Prostate gland (tissue), 2 donors: Measurements from ENCODE around the gene TUBB4A. TPM values are rescaled to one million over a fixed set of nuclear protein-coding genes. Genes with fewer than 3 reads are reported as not detected.

Source experiments
- DNase-seq: peaks from one replicate; pipeline ENCODE4 v3.0.0-alpha.2; 2019; ENCODE audit warnings: low spot score
- H3K27ac ChIP-seq, 2 donors: fragments of 200-600 bp; sonication (generic); 2 replicates each; pipeline ENCODE4 v1.5.1; 2017 to 2019
- H3K27me3 ChIP-seq: fragments of 200-600 bp; sonication (generic); replicated peaks from 2 replicates; pipeline ENCODE4 v1.5.1; 2019; ENCODE audit not compliant: insufficient read depth
- H3K36me3 ChIP-seq, 2 donors: fragments of 200-600 bp; sonication (generic); 1 replicate in 1 of 2; 2 replicates in 1 of 2; pipeline versions ENCODE4 v1.5.1 to v1.8.1; 2017 to 2019
- H3K4me1 ChIP-seq: fragments of 200-600 bp; sonication (generic); replicated peaks from 2 replicates; pipeline ENCODE4 v1.5.1; 2019
- H3K4me3 ChIP-seq, 2 donors: fragments of 200-600 bp; sonication (generic); 2 replicates each; pipeline ENCODE4 v1.5.1; 2017 to 2019
- H3K9me3 ChIP-seq: fragments of 200-600 bp; sonication (generic); 2 replicates; pipeline ENCODE4 v1.5.1; 2017
- CTCF ChIP-seq, 4 experiments: fragments of 200-600 bp in 2 of 4; fragments of 450-650 bp in 2 of 4; sonication (generic) in 2 of 4; IDR thresholded peaks; 1 replicate in 3 of 4; 2 replicates in 1 of 4; pipeline ENCODE4 v1.5.1; 2016 to 2019; ENCODE audit warnings: antibody characterized with exemption in 4 of 4, mild to moderate bottlenecking in 2 of 4, moderate library complexity in 2 of 4
- POLR2A ChIP-seq: fragments of 450-650 bp; IDR thresholded peaks from one replicate; pipeline ENCODE4 v1.6.1; 2016; ENCODE audit warnings: antibody characterized with exemption, mild to moderate bottlenecking
- POLR2AphosphoS5 ChIP-seq: sonication (generic); formaldehyde crosslinking; IDR thresholded peaks from one replicate; pipeline ENCODE4 v1.6.1; 2017; ENCODE audit warnings: antibody characterized with exemption
- whole genome bisulfite sequencing: methylation state at CpG from one replicate; pipeline ENCODE4 v1.1.5; 2018; 5-methylcytosine and 5-hydroxymethylcytosine counted together
- intact Hi-C: fragments of 100-400 bp; cut with DNase I; formaldehyde crosslinking; loops from one replicate; pipeline ENCODE4 v1.14.2; 2022
- total RNA-seq, 2 donors: library from RNA; depleted of rRNA; stranded (reverse); fragments of >200 nt; gene quantifications; one replicate each; pipeline ENCODE4 v1.1.0, GENCODE V29; 2016

The TUBB4A gene
- total RNA-seq, 2 donors from 2014 or later, result 0.23 to 100 TPM

DNA sequence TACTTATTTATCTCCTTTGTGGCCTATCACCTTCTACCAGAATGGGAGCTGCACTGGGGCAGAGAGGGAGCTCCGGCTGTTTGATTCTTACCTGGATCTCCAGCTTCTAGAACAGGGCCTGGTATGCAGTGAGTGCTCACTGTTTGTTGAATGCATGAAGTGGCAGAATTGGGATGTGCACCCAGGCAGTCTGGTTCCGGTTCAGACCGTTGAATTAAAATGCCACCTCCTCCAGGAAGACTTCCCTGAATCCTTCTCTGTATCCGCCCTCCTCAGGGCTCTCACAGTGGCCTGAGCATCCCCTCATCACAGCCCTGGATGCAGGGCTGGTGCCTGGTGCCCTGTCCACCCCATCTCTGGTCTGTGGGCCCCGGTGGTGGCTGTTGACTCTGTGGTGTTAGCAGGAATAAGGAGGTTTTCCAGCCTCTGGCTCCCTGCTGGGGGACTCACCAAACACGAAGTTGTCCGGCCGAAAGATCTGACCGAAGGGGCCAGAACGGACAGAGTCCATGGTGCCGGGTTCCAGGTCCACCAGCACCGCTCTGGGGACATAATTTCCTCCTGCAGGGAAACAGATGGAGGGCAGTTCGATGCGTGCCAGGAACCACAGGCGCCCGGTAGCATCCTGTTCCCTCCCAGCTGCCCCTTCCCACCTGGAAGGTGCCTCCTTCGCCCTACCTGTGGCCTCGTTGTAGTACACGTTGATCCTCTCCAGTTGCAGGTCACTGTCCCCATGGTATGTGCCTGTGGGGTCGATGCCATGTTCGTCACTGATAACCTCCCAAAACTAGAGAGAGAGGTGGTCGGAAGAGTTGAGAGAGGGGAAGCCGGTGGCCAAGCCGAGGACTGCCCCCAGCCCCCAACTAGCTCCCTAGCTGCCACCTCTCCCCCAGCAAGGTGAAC, 1.0 kb downstream of the TUBB4A start:
- no peak overlapping the region for H3K4me3 ChIP-seq
- DNase-seq, result no peak
- no peak overlapping the region for H3K27ac ChIP-seq
- 58% methylated on average over 24 of the region's 24 CpGs for WGBS
- peaks cover 4% of the 10 kb centered on the region for H3K4me1 ChIP-seq
- no peaks in the 10 kb centered on the region for H3K9me3 ChIP-seq
- intact Hi-C loops, result no loop called here
- peaks cover 15% of the 10 kb centered on the region for H3K27me3 ChIP-seq
- H3K36me3 ChIP-seq, result no peaks in the 10 kb centered on the region
- TF ChIP-seq CTCF (IDR thresholded peaks at IDR 0.05), result no peak

- DNase-seq, result no peak
- H3K9me3 ChIP-seq, result no peaks in the 10 kb centered on the region
- TF ChIP-seq POLR2AphosphoS5 (no peak), CTCF (IDR thresholded peaks at IDR 0.05) (no peak), POLR2A (no peak)
- H3K4me1 ChIP-seq, result peaks cover 4% of the 10 kb centered on the region
- intact Hi-C loops, result no loop called here
- no peak overlapping the region for H3K4me3 ChIP-seq
- peaks cover 15% of the 10 kb centered on the region for H3K27me3 ChIP-seq
- no peaks in the 10 kb centered on the region for H3K36me3 ChIP-seq
- WGBS, result 67% methylated on average over 17 of the region's 17 CpGs
- H3K27ac ChIP-seq, result no peak overlapping the region
Measured at GRCh38 chr19:6499052-6499790, 2.9 kb downstream of the TUBB4A start.

- intact Hi-C loops, result no loop called here
- no peaks in the 10 kb centered on the region for H3K36me3 ChIP-seq
Measured at GRCh38 chr19:6498294-6499036, 3.6 kb downstream of the TUBB4A start.

DNA sequence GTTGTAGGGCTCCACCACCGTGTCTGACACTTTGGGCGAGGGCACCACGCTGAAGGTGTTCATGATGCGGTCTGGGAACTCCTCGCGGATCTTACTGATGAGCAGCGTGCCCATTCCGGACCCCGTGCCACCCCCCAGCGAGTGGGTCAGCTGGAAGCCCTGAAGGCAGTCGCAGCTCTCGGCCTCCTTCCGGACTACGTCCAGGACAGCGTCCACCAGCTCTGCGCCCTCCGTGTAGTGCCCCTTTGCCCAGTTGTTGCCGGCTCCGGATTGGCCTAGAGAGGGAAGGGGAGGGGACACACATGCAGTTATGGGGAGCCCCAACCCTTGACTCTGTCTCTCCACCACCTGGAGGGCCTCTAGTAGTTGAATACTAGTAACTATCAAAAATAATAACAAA, 6.2 kb downstream of the TUBB4A start:
- Histone ChIP-seq H3K27me3 (peaks cover 3% of the 10 kb centered on the region), H3K36me3 (no peaks in the 10 kb centered on the region), H3K4me3 (no peak overlapping the region), H3K27ac (no peak overlapping the region), H3K4me1 (no peaks in the 10 kb centered on the region), H3K9me3 (no peaks in the 10 kb centered on the region)
- 92% methylated on average over 19 of the region's 19 CpGs for WGBS
- DNase-seq, result no peak
- intact Hi-C loops, result no loop called here
- TF ChIP-seq POLR2A, result no peak
- no peak for TF ChIP-seq POLR2AphosphoS5
- no peak for TF ChIP-seq CTCF (IDR thresholded peaks at IDR 0.05)

More at GRCh38 chr19:6498294-6499036, 3.6 kb downstream of the TUBB4A start:
- Histone ChIP-seq H3K27ac (no peak overlapping the region), H3K27me3 (peaks cover 15% of the 10 kb centered on the region), H3K4me1 (peaks cover 4% of the 10 kb centered on the region), H3K9me3 (no peaks in the 10 kb centered on the region), H3K4me3 (no peak overlapping the region)
- TF ChIP-seq POLR2A (no peak), CTCF (IDR thresholded peaks at IDR 0.05) (no peak), POLR2AphosphoS5 (no peak)
- WGBS, result 71% methylated on average over 7 of the region's 7 CpGs
- DNase-seq, result no peak
